Gastrocnemius medialis (tissue), 4 donors: ENCODE measurements around the gene LASP1NB.

Source experiments
- ATAC-seq, 2 donors: fragments of 150-250 bp; one replicate each; pipeline ENCODE4 v1.9.1; 2016
- DNase-seq, 2 donors: peaks; one replicate each; pipeline ENCODE4 v3.0.0-alpha.2; 2019
- H3K27ac ChIP-seq, 4 donors: fragments of 200-600 bp; sonication (generic); 1 replicate in 1 of 4; 2 replicates in 3 of 4; pipeline ENCODE4 v1.5.1; 2016 to 2018; ENCODE audit warnings: mild to moderate bottlenecking in 2 of 4, moderate library complexity in 1 of 4
- H3K27me3 ChIP-seq, 3 donors: fragments of 200-600 bp; sonication (generic) in 2 of 3; 1 replicate in 1 of 3; 2 replicates in 2 of 3; pipeline versions ENCODE4 v1.5.1 to v1.6.0; 2016 to 2019; ENCODE audit warnings: mild to moderate bottlenecking in 1 of 3, moderate library complexity in 1 of 3
- H3K36me3 ChIP-seq, 2 donors: fragments of 200-600 bp; sonication (generic) in 1 of 2; one replicate each; pipeline ENCODE4 v1.5.1; 2017 to 2018
- H3K4me1 ChIP-seq, 2 donors: fragments of 200-600 bp; sonication (generic) in 1 of 2; one replicate each; pipeline ENCODE4 v1.5.1; 2016 to 2017; ENCODE audit warnings: mild to moderate bottlenecking in 2 of 2
- H3K4me3 ChIP-seq, 4 donors: fragments of 200-600 bp; sonication (generic) in 3 of 4; 1 replicate in 1 of 4; 2 replicates in 3 of 4; pipeline ENCODE4 v1.5.1; 2016 to 2019; ENCODE audit warnings: mild to moderate bottlenecking in 2 of 4
- H3K9me3 ChIP-seq, 3 donors: fragments of 200-600 bp; sonication (generic) in 2 of 3; 1 replicate in 1 of 3; 2 replicates in 2 of 3; pipeline ENCODE4 v1.5.1; 2016 to 2019
- POLR2A ChIP-seq, 2 donors: fragments of 450-650 bp; IDR thresholded peaks; one replicate each; pipeline ENCODE4 v1.6.1; 2017; ENCODE audit warnings: antibody characterized with exemption in 2 of 2, mild to moderate bottlenecking in 2 of 2, moderate library complexity in 2 of 2
- in situ Hi-C, 4 donors: fragments of 200-750 bp; cut with MboI; loops; one replicate each; pipeline versions ENCODE4 v1.15.0 to v1.8.0; 2017; ENCODE audit warnings: low sequenced_read_pairs in 4 of 4
- intact Hi-C: fragments of 100-400 bp; cut with DNase I; formaldehyde crosslinking; loops from one replicate; pipeline ENCODE4 v1.15.1; 2023; ENCODE audit warnings: low total_unique reads
- TF ChIP-seq, protein P1 (sequence below), 5 experiments: fragments of 450-650 bp in 3 of 5; fragments of 200-600 bp in 2 of 5; sonication (generic) in 2 of 5; IDR thresholded peaks in 4 of 5; conservative IDR thresholded peaks in 1 of 5; 1 replicate in 4 of 5; 2 replicates in 1 of 5; pipeline ENCODE4 v1.5.1; 2016 to 2019; ENCODE audit warnings: antibody characterized with exemption in 5 of 5, mild to moderate bottlenecking in 3 of 5, moderate library complexity in 3 of 5

The LASP1NB gene

DNA sequence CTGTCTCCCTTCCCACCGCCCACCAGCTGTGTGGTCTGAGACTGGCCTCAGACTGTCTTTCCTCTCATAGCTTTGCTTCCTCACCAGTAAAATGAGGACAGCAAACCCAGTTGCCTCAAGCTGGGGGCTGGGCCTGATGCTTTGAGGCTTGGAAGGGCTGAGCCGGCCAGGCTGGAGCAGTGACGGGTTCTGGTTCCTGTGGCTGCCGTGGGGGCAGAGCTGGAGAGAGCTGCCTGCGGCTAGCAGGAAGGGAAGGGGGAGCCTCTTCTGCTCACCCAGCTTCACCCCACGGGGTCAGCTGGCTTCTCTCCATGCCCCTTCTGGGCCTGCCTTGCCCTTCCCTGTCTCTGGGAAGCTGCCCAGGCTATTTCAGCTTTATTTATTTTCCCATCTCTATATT is 31.8 kb upstream of the LASP1NB start:
- TF ChIP-seq, protein P1, sequence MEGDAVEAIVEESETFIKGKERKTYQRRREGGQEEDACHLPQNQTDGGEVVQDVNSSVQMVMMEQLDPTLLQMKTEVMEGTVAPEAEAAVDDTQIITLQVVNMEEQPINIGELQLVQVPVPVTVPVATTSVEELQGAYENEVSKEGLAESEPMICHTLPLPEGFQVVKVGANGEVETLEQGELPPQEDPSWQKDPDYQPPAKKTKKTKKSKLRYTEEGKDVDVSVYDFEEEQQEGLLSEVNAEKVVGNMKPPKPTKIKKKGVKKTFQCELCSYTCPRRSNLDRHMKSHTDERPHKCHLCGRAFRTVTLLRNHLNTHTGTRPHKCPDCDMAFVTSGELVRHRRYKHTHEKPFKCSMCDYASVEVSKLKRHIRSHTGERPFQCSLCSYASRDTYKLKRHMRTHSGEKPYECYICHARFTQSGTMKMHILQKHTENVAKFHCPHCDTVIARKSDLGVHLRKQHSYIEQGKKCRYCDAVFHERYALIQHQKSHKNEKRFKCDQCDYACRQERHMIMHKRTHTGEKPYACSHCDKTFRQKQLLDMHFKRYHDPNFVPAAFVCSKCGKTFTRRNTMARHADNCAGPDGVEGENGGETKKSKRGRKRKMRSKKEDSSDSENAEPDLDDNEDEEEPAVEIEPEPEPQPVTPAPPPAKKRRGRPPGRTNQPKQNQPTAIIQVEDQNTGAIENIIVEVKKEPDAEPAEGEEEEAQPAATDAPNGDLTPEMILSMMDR (IDR thresholded peaks at IDR 0.05 in 4 of 5, conservative IDR thresholded peaks at IDR 0.05 in 1 of 5) = no peak
- no peak for TF ChIP-seq POLR2A (IDR thresholded peaks at IDR 0.05)
- H3K9me3 ChIP-seq = no peaks in the 10 kb centered on the region
- in situ Hi-C loops (loop anchor here in 1 of 4 donors (25.0 kb wide), 1 partner anchor 94 kb away; no protein-coding TSS in a partner anchor), intact Hi-C loops (no loop called here)
- H3K27me3 ChIP-seq = no peaks in the 10 kb centered on the region
- H3K4me1 ChIP-seq = peaks cover 36 to 44% of the 10 kb centered on the region in 2 donors
- no peak for DNase-seq
- peaks cover 0 to 10% of the 10 kb centered on the region in 2 donors for H3K36me3 ChIP-seq
- no peak overlapping the region for H3K4me3 ChIP-seq
- peak overlapping the region; percentile 50 to 78 (median 68) for H3K27ac ChIP-seq
- no peak for ATAC-seq

DNA sequence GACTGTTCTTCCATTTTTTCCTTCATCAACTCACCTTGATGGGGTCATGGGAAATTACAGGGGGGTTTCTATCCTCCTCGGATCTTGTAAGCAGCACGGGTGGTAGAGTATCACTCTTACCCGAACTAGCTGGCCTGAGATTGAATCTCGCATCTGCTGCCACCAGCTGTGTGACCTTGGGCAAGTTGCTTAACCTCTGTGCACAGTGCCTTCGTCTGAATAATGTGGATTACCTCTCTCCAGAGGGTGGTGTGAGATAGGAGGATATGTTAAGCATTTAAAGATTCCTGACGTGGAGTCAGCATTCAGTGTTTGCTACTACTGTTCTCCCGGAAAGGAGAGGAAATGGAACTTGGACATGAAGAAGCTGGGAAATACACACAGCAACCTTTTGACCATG is 31.1 kb upstream of the LASP1NB start:
- Histone ChIP-seq H3K36me3 (peaks cover 0 to 10% of the 10 kb centered on the region in 2 donors), H3K27me3 (no peaks in the 10 kb centered on the region), H3K4me3 (no peak overlapping the region), H3K9me3 (no peaks in the 10 kb centered on the region), H3K27ac (peak overlapping the region; percentile 50 to 78 (median 68)), H3K4me1 (peaks cover 41 to 49% of the 10 kb centered on the region in 2 donors)
- intact Hi-C loops = no loop called here
- no peak for DNase-seq
- in situ Hi-C loops = loop anchor here in 1 of 4 donors (25.0 kb wide), 1 partner anchor 93 kb away; no protein-coding TSS in a partner anchor
- ATAC-seq = no peak
- no peak for TF ChIP-seq POLR2A (IDR thresholded peaks at IDR 0.05)
- TF ChIP-seq, protein P1 (IDR thresholded peaks at IDR 0.05 in 4 of 5, conservative IDR thresholded peaks at IDR 0.05 in 1 of 5) = no peak

DNA sequence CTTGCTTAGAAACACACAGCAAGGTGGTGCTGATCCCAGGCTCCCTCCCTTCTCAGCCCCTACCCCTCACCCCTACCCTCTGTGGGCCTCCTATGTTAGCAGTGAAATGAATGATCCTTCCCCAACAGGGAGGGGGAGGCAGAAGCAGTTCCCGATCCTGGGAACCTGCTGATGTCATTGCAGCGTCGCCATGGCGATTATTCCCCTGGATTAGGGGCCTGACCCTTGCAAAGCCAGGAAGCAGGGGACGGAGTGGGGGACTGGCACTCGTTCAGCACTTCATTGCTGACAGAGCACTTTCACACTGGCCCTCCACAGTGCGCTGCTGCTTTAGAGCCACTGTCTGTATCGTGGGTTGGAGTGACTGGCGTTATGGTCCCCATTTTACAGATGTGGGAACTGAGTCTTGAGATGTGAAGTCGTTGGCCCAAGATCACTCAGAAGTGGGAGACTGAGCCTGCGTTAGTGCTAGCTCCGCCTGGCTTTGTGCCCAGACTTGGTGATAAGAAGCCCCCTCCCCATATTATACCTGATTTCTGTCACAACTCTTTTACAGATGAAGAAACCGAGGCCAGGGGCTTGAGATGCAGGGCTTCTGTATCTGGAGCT is 29.0 kb upstream of the LASP1NB start:
- Histone ChIP-seq H3K4me1 (peaks cover 53 to 64% of the 10 kb centered on the region in 2 donors), H3K36me3 (peaks cover 0 to 7% of the 10 kb centered on the region in 2 donors), H3K9me3 (no peaks in the 10 kb centered on the region), H3K27me3 (no peaks in the 10 kb centered on the region), H3K27ac (peak overlapping the region; percentile 64 to 81 (median 76)), H3K4me3 (no peak overlapping the region)
- intact Hi-C loops = no loop called here
- ATAC-seq (no peak), DNase-seq (no peak)
- TF ChIP-seq, protein P1 (IDR thresholded peaks at IDR 0.05 in 4 of 5, conservative IDR thresholded peaks at IDR 0.05 in 1 of 5) = no peak
- no peak for TF ChIP-seq POLR2A (IDR thresholded peaks at IDR 0.05)
- in situ Hi-C loops = loop anchor here in 1 of 4 donors (25.0 kb wide), 1 partner anchor 91 kb away; no protein-coding TSS in a partner anchor

DNA sequence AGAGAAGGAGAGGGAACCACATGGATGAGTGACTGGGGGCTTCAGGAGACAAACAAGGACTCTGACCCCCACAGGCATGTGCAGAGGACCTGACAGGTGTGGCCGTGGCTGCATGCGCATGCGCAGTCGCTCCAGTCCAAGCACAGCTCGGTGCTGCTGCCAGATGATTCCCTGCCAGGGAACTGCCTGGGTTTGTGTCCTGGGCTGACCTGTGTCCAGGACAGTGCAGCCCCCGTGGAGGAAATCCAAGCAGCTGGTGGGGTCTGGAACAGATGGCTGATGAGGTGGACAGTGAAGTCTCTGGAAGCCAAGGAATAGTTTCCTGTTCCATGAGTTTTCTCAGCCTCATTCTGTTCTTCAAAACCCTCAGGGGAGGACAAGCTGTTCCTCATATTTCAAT is 28.2 kb upstream of the LASP1NB start:
- peak; percentile 43 to 47 for ATAC-seq
- DNase-seq = peak; percentile 63 to 85

More for the DNA sequence above, 28.2 kb upstream of the LASP1NB start:
- in situ Hi-C loops = loop anchor here in 1 of 4 donors (25.0 kb wide), 1 partner anchor 90 kb away; no protein-coding TSS in a partner anchor
- no peaks in the 10 kb centered on the region for H3K9me3 ChIP-seq
- TF ChIP-seq, protein P1 (IDR thresholded peaks at IDR 0.05 in 4 of 5, conservative IDR thresholded peaks at IDR 0.05 in 1 of 5) = no peak
- TF ChIP-seq POLR2A (IDR thresholded peaks at IDR 0.05) = no peak
- intact Hi-C loops = no loop called here
- no peak overlapping the region for H3K4me3 ChIP-seq
- H3K4me1 ChIP-seq = peaks cover 59 to 69% of the 10 kb centered on the region in 2 donors
- H3K27ac ChIP-seq = peak overlapping the region; percentile 64 to 81 (median 76)
- no peaks in the 10 kb centered on the region for H3K27me3 ChIP-seq
- no peaks in the 10 kb centered on the region for H3K36me3 ChIP-seq
